ENCODE data around the gene LYL1. TPM values are rescaled to one million over a fixed set of nuclear protein-coding genes. Genes with fewer than 3 reads are reported as not detected.

LYL1 gene
- total and polyA plus RNA-seq, 9 of the 15 experiments (the other 6 are each of a cell fraction or from before 2014, with no cell fraction given): 1.3 to 266 (median 34.0) TPM

DNA sequence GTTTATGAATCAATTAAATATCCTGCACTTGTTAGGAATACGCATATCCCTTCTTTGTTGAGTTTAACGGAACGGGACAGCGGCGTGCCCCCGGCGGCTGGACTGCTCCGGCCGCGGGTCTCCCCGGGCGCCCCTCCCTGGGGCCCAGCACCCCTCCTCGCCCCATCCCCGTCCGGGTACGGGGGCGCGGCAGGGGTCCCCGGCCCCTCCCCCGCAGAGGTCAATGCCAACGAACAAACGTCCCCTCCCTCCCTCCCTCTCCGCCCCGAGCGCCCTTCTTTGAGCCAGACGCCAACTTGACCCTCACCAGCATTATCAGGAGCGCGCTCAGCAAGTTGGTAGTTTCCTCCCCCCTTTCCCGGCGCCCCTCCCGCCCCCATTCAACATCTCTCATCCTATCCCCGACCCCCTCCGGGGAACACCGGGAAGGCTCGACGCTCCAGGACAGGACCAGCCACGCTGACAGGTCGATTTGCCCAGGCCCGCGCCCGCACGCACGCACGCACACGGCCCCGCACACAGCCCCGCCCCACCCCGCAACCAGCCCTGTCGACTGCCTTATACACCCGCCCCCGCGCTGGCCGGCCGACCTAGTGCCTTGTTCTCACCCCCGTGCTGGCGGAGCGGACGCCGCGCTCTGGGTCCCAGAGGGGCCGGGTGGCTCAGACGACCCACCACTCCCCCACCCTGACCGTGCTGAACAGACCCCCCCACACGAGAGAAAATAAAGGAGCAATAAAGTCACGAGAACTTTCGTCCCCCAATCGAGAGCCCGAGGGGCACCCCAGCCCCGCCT is 5.0 kb downstream of the LYL1 start:
- ATAC-seq (peak; percentile 60), FAIRE-seq (no peak), DNase-seq (ENCODE audit: extremely low read depth in 1 of 4, low spot score in 3 of 4) (peak; percentile 68 to 89 (median 76))
- H3K9ac ChIP-seq (ENCODE audit: insufficient read depth in 1 of 2, low read depth in 2 of 2, low read length in 2 of 2): peak overlapping the region; percentile 72 to 88
- peak overlapping the region; percentile 34 for H3K4me3 ChIP-seq
- no TSS peak for BruUV-seq (replicated peaks)
- no peaks in the 10 kb centered on the region for H4K20me1 ChIP-seq (replicated peaks; ENCODE audit: control insufficient read depth, insufficient read depth, low read length)
- H3K4me1 ChIP-seq (replicated peaks in 1 of 2; ENCODE audit: control insufficient read depth in 2 of 2, insufficient read depth in 2 of 2, low read length in 2 of 2): peaks cover 36 to 80% of the 10 kb centered on the region in 2 experiments
- no peaks in the 10 kb centered on the region for H3K9me3 ChIP-seq (replicated peaks; ENCODE audit: control insufficient read depth, insufficient read depth, low read depth, low read length)
- WGBS (ENCODE audit: insufficient coverage, low coverage, missing lambda C conversion rate): 2% methylated on average over 6 of the region's 69 CpGs
- H2AFZ ChIP-seq (ENCODE audit: low read depth, low read length): no peak overlapping the region
- peaks cover 37% of the 10 kb centered on the region for H3K36me3 ChIP-seq (ENCODE audit: control insufficient read depth, insufficient read depth, low read length)
- intact Hi-C loops (cut with micrococcal nuclease) (loop anchor here (1.0 kb wide), 1 partner anchor 165 kb away; no protein-coding TSS in a partner anchor), in situ Hi-C loops (cut with MboI) (no loop called here)
- CTCF ChIA-PET (ENCODE audit: low intra/inter-chr PET ratio): interaction anchor here (0.6 to 1.2 kb wide), 3 partner anchors 58 to 134 kb away, joined by 3 to 6 read pairs (median 5); no protein-coding TSS in a partner anchor
- peak overlapping the region; percentile 56 for H3K4me2 ChIP-seq (ENCODE audit: insufficient read depth, low read length)
- H3K27ac ChIP-seq (ENCODE audit: extremely low read depth, low read depth, low read length): peak overlapping the region; percentile 98
- POLR2A ChIA-PET: interaction anchor here (0.6 kb wide), 1 partner anchor 95 kb away, joined by 4 read pairs; no protein-coding TSS in a partner anchor
- H3K79me2 ChIP-seq (ENCODE audit: control insufficient read depth, insufficient read depth, low read length): peaks cover 49% of the 10 kb centered on the region
- no peaks in the 10 kb centered on the region for H3K27me3 ChIP-seq (ENCODE audit: control insufficient read depth in 2 of 2, insufficient read depth in 2 of 2, low read length in 2 of 2)
- no peaks in the 10 kb centered on the region for H3K9me1 ChIP-seq (ENCODE audit: control insufficient read depth, insufficient read depth, low read length)
- TF ChIP-seq POLR2G (IDR thresholded peaks at IDR 0.05; ENCODE audit: low read depth, low read length) (peak; percentile 89), ZFX (CRISPR knock-in tag; IDR thresholded peaks at IDR 0.05) (no peak), ZNF780A (CRISPR knock-in tag; IDR thresholded peaks at IDR 0.05) (peak; percentile 69; the same call in 1 of the 2 replicates), MYC (IDR thresholded peaks at IDR 0.05; ENCODE audit: low read depth, low read length) (no peak; the same call in 1 of the 2 replicates), MYC (CRISPR knock-in tag; IDR thresholded peaks at IDR 0.05; ENCODE audit: borderline replicate concordance, low read depth) (peak; percentile 72; the same call in 1 of the 2 replicates), YBX1 (IDR thresholded peaks at IDR 0.05) (no peak), KDM5B (IDR thresholded peaks at IDR 0.05; ENCODE audit: insufficient replicate concordance, low read depth, low read length) (peak; percentile 67), HMGN3 (IDR thresholded peaks at IDR 0.05; ENCODE audit: borderline replicate concordance, extremely low read depth, insufficient read length, low read depth, low read length) (peak; percentile 95), HNRNPK (IDR thresholded peaks at IDR 0.05; ENCODE audit: low read depth, low read length, poor library complexity, severe bottlenecking) (no peak), ZNF696 (CRISPR knock-in tag; conservative IDR thresholded peaks at IDR 0.05) (0 out of 2 replicates have a peak, but pooled peaks have one; percentile 74), RFX7 (CRISPR knock-in tag; IDR thresholded peaks at IDR 0.05) (peak; percentile 66; the same call in 1 of the 2 replicates), MAFG (tag; conservative IDR thresholded peaks at IDR 0.05) (no peak)
- TF ChIP-seq, protein P1, sequence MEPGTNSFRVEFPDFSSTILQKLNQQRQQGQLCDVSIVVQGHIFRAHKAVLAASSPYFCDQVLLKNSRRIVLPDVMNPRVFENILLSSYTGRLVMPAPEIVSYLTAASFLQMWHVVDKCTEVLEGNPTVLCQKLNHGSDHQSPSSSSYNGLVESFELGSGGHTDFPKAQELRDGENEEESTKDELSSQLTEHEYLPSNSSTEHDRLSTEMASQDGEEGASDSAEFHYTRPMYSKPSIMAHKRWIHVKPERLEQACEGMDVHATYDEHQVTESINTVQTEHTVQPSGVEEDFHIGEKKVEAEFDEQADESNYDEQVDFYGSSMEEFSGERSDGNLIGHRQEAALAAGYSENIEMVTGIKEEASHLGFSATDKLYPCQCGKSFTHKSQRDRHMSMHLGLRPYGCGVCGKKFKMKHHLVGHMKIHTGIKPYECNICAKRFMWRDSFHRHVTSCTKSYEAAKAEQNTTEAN (CRISPR knock-in tag; IDR thresholded peaks at IDR 0.05): no peak
- TF ChIP-seq, protein P2, sequence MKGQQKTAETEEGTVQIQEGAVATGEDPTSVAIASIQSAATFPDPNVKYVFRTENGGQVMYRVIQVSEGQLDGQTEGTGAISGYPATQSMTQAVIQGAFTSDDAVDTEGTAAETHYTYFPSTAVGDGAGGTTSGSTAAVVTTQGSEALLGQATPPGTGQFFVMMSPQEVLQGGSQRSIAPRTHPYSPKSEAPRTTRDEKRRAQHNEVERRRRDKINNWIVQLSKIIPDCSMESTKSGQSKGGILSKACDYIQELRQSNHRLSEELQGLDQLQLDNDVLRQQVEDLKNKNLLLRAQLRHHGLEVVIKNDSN (CRISPR knock-in tag; IDR thresholded peaks at IDR 0.05): no peak
- TF ChIP-seq, protein P3, sequence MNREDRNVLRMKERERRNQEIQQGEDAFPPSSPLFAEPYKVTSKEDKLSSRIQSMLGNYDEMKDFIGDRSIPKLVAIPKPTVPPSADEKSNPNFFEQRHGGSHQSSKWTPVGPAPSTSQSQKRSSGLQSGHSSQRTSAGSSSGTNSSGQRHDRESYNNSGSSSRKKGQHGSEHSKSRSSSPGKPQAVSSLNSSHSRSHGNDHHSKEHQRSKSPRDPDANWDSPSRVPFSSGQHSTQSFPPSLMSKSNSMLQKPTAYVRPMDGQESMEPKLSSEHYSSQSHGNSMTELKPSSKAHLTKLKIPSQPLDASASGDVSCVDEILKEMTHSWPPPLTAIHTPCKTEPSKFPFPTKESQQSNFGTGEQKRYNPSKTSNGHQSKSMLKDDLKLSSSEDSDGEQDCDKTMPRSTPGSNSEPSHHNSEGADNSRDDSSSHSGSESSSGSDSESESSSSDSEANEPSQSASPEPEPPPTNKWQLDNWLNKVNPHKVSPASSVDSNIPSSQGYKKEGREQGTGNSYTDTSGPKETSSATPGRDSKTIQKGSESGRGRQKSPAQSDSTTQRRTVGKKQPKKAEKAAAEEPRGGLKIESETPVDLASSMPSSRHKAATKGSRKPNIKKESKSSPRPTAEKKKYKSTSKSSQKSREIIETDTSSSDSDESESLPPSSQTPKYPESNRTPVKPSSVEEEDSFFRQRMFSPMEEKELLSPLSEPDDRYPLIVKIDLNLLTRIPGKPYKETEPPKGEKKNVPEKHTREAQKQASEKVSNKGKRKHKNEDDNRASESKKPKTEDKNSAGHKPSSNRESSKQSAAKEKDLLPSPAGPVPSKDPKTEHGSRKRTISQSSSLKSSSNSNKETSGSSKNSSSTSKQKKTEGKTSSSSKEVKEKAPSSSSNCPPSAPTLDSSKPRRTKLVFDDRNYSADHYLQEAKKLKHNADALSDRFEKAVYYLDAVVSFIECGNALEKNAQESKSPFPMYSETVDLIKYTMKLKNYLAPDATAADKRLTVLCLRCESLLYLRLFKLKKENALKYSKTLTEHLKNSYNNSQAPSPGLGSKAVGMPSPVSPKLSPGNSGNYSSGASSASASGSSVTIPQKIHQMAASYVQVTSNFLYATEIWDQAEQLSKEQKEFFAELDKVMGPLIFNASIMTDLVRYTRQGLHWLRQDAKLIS (CRISPR knock-in tag; IDR thresholded peaks at IDR 0.05): 0 out of 2 replicates have a peak, but pooled peaks have one; percentile 39

Data from K562 (cell line).